ENCODE data around the gene ZWILCH.

- TF ChIP-seq, protein P1, sequence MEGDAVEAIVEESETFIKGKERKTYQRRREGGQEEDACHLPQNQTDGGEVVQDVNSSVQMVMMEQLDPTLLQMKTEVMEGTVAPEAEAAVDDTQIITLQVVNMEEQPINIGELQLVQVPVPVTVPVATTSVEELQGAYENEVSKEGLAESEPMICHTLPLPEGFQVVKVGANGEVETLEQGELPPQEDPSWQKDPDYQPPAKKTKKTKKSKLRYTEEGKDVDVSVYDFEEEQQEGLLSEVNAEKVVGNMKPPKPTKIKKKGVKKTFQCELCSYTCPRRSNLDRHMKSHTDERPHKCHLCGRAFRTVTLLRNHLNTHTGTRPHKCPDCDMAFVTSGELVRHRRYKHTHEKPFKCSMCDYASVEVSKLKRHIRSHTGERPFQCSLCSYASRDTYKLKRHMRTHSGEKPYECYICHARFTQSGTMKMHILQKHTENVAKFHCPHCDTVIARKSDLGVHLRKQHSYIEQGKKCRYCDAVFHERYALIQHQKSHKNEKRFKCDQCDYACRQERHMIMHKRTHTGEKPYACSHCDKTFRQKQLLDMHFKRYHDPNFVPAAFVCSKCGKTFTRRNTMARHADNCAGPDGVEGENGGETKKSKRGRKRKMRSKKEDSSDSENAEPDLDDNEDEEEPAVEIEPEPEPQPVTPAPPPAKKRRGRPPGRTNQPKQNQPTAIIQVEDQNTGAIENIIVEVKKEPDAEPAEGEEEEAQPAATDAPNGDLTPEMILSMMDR (conservative IDR thresholded peaks at IDR 0.05; ENCODE audit: low read depth, low read length): no peak
- TF ChIP-seq POLR2A (IDR thresholded peaks at IDR 0.05; ENCODE audit: low read depth, low read length) (no peak), ELK1 (IDR thresholded peaks at IDR 0.05; ENCODE audit: borderline replicate concordance, low read depth, low read length) (no peak), FOS (IDR thresholded peaks at IDR 0.05; ENCODE audit: low read depth, low read length) (no peak), CEBPB (IDR thresholded peaks at IDR 0.05; ENCODE audit: low read depth, low read length) (no peak), RAD21 (IDR thresholded peaks at IDR 0.05; ENCODE audit: low read length) (no peak), RCOR1 (IDR thresholded peaks at IDR 0.05; ENCODE audit: insufficient replicate concordance, low read length) (no peak), RFX5 (IDR thresholded peaks at IDR 0.05; ENCODE audit: low read depth, low read length) (no peak), SMC3 (IDR thresholded peaks at IDR 0.05; ENCODE audit: low read depth, low read length) (no peak), MXI1 (IDR thresholded peaks at IDR 0.05; ENCODE audit: borderline replicate concordance, low read depth, low read length) (no peak), MAZ (IDR thresholded peaks at IDR 0.05; ENCODE audit: borderline replicate concordance, low read depth, low read length) (no peak), NFE2L2 (IDR thresholded peaks at IDR 0.05; ENCODE audit: low read depth, low read length) (no peak), CHD1 (IDR thresholded peaks at IDR 0.05; ENCODE audit: low read depth, low read length) (no peak)
- TF ChIP-seq, protein P2, sequence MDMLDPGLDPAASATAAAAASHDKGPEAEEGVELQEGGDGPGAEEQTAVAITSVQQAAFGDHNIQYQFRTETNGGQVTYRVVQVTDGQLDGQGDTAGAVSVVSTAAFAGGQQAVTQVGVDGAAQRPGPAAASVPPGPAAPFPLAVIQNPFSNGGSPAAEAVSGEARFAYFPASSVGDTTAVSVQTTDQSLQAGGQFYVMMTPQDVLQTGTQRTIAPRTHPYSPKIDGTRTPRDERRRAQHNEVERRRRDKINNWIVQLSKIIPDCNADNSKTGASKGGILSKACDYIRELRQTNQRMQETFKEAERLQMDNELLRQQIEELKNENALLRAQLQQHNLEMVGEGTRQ (IDR thresholded peaks at IDR 0.05; ENCODE audit: low read depth, low read length): no peak
These were observed 16.6 kb upstream of the ZWILCH start for GRCh38 chr15:66488525-66488924.
